Anterior cingulate cortex (tissue), 58 donors: Measurements from ENCODE around the gene CDKN1C.

Source experiments
- DNase-seq, 58 donors: peaks; one replicate each; lab custom pipeline; 2025; lab: John Stamatoyannopoulos, UW

Gene CDKN1C

GRCh38 chr11:2853401-2853800, 32.2 kb downstream of the CDKN1C start:
- no peak for DNase-seq

DNA sequence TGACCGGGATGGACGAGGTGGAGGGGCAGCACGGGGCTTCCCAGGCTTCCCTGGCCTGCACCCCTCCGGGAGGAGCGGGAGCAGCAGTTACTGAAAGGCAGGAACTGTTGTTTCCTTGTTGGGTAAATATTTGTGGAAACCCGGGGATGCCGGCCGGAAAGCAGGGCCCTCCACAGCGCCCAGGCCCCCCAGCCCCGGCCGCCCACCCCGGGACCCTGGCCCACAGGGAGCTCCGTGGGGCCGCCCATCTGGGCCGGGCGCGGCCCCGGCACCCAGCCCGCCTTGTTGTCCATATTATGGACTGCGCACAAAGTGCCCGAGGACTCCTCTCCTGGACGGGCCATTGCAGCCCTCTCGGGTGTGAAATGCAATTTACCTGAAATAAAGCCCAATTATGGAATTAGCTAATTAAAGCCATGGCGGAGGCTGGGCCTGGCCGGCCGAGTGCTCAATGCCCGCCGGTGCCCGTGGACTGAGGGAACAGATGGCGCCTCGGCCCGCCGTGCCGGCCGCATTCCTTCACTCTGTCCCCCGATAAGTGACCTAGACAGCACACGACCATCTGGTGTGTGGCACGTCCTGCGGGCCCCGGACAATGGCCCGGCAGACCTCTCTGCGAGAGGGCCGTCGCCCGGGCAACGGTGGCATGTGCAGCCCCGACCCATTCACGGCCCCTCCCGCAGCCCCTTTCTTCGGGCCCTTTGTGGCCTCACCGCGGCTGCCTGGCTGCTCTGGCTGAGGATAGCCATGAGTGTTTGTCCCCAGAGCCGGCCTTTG, 35.4 kb downstream of the CDKN1C start:
- DNase-seq: no peak

GRCh38 chr11:2848497-2848896, 37.1 kb downstream of the CDKN1C start:
- no peak for DNase-seq

DNA sequence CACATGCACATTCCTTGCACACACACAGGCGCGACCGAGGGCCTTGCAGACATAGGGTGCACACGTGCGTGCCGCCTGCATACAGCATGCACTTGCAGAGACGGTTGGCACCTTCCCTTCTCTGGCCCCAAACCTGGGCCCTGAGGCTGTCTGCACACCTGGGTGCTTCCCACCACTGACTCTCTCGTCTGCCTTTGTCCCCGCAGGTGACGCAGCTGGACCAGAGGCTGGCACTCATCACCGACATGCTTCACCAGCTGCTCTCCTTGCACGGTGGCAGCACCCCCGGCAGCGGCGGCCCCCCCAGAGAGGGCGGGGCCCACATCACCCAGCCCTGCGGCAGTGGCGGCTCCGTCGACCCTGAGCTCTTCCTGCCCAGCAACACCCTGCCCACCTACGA, 38.0 kb downstream of the CDKN1C start:
- DNase-seq: no peak

GRCh38 chr11:2846470-2846869, 39.1 kb downstream of the CDKN1C start:
- DNase-seq: no peak

DNA sequence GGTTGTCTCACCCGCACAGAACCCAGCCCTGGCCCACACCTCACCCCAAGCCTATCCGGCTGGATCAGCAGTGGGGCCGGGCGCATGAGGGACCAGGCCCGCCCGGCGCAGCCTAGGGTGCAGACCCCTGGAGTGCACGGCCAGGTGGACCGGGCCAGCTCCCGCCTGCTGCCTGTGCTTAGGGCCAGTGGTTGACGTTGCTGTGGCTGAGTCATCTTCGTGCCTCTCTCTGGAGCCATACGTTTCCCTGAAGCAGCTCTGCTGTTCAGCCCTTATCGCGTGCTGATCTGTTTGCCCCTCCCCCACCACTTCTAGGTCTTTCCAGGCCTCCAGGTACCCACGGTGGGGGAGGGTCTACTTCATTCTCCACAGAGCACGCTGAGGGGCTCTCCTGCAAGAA, 39.5 kb downstream of the CDKN1C start:
- DNase-seq: peak in 1 of 58 donors; percentile 11

- DNase-seq: no peak
Observed at GRCh38 chr11:2844996-2845395, 40.6 kb downstream of the CDKN1C start.

GRCh38 chr11:2844116-2844842, 41.3 kb downstream of the CDKN1C start:
- no peak for DNase-seq

DNA sequence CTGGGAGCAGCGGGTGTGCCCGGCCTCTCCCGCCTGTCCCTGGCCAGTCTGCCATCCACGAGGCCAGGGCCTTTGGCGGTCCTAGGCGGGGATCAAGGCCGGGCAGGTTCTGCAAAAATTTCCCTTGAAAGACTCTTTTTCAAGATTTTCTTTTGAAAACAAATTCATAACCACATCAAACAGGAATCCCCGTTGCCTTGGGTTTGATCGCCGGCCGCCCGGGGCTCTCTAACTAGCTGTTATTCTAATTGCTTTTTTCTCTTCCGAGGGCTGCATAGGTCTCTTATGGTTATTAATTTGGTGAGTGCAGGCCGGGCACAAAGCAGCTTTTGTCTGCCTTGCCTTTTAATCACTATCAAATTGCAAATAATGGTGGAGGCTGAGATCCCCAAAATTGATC, 42.0 kb downstream of the CDKN1C start:
- DNase-seq: no peak

- DNase-seq: no peak
Observed at GRCh38 chr11:2842876-2843275, 42.7 kb downstream of the CDKN1C start.

DNA sequence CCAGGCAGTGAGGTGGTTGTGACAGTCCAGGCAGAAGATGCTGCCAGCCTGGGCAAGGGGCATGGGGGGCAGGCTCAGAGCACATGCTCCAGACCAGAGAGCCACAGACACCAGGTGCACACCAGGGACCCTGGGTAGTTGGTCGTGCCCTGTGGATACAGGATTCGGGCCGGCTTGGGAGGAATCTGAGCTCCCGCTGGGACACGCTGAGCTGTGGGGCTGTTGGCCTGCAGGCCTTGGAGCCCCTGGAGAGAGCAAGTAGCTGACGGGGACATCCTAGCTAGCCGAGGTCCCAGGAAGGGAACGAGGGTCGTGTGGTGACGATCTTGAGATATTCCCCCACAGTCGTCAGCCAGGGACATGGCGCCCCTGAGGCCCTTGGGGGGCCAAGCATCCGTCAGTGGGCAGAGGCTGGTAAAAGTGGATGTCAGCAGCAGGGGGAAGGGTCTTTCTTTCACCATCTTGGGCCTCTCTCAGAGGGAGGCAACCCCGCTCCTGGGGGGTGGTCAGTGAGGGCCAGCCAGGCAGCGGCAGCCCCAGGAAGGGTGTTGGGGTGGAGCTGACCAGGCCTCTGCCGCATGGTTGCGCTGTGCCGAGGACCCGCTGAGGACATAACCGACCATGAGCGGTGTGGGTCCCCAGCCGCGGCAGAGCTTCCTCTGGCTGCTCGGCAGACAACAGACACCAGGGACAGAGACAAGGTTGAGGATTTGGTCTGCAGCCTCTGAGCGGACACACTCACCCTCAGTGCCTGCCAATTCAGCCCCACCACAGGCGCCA, 44.0 kb downstream of the CDKN1C start:
- DNase-seq: no peak

DNA sequence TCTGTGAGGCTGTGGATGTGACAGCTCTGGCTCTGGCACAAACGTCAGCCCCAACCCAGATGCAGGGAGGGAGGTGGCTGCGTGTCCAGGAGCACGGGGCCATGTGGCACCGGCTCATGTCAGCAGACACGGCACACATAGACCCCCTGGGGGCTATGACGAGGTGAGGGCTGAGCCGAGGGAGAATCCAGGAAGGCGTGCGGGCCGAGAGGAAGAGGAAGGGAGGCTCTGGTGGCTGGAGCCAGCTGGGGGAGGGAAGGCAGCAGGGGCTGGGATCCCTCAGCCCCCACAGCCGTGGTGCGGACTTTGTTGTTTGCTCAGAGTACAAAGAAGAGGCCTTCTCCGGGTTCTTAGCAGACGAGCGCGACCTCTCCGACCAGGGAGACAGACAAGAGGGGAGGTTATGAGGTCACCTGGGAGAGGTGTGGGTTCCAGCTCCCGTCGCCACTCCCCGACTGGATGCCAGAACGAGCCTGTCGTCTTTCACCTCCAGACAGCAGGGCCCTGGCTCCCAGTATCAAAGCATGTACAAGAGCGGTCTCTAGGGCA, 46.1 kb downstream of the CDKN1C start:
- no peak for DNase-seq

DNA sequence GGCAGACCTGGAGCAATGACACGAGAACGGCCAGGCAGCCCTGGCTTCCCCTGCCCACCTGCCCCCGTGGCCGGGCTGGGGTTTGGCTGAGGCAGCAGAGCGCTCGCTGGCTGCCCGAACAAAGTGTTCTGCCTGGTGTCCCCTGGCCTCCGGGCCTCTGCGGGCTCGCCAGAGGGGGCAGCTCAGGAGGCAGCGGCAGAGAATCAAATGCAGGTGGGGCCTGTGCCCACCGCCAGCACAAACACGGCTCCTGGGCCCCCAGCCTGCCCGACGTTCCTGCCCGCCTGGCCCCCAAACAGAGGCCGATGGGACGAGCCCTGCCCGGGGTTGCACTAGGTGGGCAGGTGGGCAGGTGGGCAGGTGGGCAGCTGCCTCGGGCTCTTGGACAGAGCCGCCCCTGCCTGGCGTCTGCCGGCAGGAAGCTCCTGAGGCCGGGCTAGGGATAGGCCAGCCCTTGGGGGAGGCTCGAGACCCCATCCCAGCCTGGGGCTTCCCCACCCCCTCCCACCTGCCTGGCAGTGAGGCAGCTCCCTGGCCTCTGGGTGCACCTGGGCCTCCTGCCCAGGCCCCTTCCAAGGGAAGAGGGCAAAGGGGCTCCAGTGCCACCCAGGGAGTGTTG, 46.8 kb downstream of the CDKN1C start:
- no peak for DNase-seq

DNA sequence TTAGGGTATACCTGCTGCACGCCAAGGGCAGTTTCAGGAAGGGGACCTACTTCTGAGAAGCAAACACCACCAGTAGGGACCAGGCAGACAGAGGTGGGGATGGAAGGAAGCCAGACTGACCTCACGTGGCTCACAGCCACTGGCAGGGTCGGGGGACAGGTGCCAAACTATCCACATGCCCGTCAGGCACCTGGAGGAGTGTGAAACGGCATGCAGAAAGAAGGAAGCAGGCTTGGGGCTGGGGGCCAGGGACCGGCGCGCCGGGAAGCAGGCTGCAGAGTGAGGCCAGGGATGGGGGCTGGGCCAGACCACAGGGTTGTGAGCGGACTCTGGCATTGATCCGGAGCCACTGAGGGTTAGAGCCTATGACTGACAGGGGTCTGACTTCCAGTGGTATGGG, 47.5 kb downstream of the CDKN1C start:
- DNase-seq: no peak

DNA sequence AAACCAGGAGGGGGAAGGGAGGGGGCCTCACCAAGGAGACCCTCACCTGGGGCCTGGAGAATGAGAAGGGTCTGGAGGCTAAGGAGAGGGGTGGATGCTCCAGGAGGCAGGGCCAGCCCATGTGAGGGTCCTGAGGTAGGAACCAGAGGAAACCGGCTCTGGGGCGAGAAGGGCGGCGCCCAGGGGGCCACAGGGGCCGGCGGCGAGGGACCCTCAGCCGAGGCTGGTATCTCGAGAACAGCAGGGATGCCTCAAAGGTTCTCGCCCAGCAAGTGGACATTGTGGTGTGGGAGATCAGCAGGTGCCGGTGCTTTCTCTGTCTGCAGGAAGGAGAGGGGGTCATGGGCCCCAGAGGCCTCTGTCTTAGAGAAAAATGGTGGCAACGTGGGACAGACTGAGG, 47.9 kb downstream of the CDKN1C start:
- DNase-seq: no peak

- no peak for DNase-seq
Observed at GRCh38 chr11:2837096-2837601, 48.4 kb downstream of the CDKN1C start.

- no peak for DNase-seq
Observed at GRCh38 chr11:2836315-2837095, 49.1 kb downstream of the CDKN1C start.

- no peak for DNase-seq
Observed at GRCh38 chr11:2835751-2836150, 49.8 kb downstream of the CDKN1C start.

DNA sequence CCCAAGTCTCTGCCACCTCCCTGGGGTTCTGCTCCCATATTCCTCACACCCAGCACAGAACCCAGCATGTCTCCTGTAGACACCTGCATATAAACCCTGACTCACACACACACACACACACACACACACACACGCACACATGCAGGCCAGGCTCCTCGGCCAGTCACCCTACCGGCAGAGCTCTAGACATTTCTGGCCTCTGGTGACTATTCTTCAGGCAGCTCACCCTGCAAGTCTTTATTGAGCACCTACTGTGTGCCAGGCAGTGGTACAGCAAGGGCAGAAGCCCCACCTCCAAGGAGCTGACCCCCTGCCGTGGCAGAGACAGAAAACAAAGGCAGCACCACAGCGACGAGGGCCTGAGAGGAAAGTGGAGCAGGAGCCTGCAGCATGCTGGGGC, 50.3 kb downstream of the CDKN1C start:
- no peak for DNase-seq
